HG03060 (cell line): ENCODE measurements around the gene KANTR.
"Not testable (repeated sequence)": the region's sequence is repeated elsewhere in the genome, so short reads cannot be mapped to it uniquely, and the experiment has no call there.

ENCODE experiments used
- ATAC-seq: cut with Tn5 transposase; IDR thresholded peaks from one replicate; pipeline ENCODE4 v1.9.1; 2021; ENCODE audit warnings: low read depth, moderate number of reproducible peaks; ENCODE audit not compliant: unreplicated experiment

Gene KANTR

DNA sequence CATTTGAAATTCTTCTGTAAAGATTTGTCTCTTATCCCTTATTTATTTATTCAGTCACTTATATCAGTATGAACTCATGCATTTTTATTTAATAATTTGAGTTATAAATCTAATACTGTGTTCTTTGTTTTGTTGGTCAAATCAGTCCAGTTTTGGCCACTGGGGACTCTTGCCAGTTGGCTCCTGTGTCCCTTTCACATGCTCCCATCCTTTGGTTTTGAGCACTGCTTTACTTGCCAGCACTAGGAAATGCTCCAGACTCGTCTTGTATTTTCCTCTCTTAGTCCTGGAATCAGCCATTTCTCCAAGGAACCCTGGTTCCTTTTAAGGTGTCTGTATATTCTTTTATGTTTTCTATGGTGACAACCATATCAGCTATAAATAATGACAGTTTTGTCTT lies 28.1 kb downstream of the KANTR start:
- ATAC-seq, result no peak

DNA sequence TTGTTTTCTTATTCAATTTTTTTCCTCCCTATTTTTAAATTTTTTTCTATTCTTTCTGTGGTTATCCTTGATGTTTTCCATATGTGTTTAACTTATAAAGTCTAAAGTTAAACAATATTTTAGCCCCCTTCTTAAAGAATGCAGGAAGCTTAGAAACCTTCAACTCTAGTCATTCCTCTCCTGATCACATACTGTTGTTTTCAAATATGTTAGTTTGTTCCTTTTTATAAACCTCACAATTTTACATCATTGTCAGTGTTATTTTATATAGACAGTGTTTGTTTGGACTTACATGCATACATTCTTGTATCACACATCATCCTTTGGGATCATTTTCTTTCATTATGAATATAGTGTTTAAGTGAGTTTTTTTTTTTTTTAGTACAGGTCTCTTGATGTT lies 31.6 kb downstream of the KANTR start:
- ATAC-seq, result no peak

DNA sequence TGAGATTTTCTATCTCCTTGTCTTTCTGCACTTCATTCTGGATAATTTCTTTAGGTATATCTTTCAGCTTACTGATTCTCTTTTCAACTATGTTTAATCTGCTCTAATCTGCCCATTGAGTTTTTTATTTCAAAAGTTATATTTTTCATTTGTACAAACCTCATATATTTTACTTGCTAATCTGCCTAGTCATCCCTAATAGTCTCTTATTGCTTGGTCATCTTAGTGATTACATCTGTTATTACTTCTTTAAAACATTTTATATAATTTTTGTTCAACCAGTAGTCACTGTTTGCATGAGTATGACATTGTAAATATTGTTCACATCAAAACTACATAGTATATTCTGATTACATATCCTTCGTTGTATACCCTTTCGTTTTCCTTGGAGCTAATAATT lies 32.4 kb downstream of the KANTR start:
- ATAC-seq, result no peak

DNA sequence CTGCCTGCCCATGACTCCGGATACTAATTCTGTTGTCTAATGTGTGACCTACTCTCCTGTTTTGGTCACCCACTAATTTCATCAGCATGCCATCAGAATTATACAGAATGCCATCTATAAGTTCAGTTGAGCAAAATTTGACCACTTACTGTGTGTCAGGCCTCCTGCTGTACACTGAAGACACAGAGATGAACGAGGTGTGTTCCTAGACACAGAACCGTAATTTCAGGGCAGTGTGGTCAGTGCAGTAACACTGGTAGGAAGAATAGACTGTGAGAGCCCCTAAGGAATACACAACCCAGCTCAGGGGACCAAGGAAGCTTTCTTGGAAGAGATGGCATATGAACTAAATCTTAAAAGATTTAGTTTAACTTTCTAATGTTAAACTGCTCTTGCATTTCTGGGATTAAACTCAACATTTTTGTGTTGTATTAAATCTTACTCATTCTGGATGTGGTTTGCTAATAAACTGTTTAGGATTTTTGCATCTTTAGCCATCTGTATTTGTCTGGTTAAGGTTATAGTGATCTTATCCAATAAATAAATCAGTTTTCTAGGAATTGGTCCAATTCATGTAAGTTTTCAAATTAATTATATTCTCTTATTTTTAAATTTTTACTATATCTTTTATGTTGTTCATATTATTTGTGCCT lies 34.3 kb downstream of the KANTR start:
- ATAC-seq, result no peak

DNA sequence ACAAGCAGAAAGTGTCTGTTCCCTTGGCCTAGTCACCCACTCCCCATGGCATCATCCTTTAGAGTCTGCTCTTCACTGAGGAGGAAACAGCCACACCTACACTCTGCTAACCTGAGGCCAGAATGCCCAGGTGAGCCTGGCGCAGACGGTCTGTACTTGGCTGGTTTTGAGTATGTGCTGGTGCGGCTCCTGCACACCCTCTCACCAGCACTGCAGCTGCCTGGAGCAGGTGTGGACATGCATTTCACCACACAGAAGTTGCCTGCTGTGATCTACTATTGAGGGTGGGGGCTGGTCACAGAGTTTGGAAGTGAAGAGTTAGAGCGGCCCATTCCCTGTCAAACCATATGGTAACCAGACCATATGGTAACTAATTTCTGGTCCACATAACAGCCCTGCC lies 39.5 kb downstream of the KANTR start:
- no peak for ATAC-seq

DNA sequence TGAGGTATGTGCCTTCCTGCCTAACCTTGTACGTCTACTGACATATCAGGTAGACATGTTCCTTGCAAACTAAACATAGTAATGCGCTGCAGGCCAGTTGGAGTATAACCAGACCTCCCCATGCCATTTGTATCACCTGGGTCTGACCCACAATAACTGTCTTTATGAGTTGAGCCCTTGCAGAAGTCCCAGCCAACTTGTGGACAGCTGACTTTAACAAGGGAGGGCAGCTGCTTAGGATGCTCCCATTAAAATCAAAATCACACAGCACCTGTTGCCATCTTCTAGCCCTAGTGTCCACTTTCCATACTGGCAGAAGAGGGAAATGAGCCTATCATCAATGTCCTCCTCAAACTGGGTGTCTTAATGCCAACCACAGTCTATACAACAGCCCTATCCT lies 41.6 kb downstream of the KANTR start:
- no peak for ATAC-seq

DNA sequence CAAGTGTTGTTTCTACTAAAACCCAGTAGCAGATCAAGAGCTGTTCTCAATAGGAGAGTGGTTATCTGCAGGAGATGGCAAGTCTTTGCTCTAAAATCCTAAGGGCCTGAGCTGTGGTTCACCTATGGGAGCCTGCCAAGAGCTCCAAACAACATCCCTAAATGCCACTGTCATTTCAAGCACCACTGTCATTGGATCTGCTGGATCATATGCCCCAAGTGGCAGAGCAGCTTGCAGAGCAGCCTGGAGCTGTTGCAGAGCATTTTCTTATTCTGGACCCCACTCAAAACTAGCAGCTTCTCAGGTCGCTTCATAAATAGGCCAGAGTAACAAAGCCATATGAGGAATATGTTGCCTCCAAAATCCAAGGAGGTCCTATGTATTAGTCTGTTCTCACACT lies 59.6 kb downstream of the KANTR start:
- ATAC-seq, result no peak

DNA sequence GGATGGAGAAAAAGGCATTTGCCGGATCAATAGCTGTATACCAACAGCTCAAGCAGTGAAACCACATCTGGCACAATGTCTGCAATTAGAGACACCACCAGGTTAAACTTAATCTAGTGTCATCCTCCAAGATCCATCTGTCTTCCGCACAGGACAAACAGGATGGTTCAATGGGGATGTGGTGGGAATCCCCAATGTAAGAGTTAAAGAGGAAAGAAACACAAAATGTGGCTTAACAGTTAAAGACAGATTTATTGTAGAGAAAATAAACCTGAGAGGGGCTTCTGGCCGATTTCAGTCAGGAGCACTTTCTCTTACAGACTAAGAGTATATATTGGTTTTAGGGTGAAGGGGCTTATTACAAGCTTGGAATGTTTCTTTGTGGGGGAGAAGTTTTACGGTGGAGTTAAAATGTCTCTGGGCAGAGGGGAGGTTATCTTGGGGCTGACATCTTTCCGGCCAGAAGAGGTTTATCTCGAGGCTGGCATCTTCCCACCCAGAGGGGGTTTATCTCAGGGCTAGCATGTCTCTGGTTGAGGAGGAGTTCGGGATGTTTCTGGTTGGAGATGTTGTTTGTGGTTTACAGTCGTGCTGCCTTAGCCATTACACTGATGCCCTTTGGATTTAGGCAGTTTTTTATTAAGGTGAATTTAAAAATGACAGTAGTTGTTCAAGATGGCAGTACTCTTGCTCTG lies 61.7 kb downstream of the KANTR start:
- ATAC-seq, result no peak

DNA sequence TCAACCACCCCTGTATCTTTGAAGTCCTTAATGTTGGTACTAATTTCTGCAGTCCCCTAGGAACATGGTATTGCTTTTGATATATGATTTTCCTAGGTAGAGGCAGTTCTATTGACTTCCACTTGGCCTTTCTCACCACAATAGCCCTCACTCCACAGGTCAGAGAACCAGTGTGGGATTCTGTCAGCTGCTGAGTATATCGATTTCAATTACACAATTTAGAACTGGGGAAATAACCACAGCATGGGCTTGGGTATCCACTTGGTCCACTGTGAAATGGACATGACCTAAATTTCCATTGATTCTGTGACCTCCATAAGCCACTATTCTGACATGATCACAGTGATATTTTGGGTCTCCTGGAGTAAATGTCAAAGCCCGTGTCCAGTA lies 62.3 kb downstream of the KANTR start:
- ATAC-seq, result no peak

DNA sequence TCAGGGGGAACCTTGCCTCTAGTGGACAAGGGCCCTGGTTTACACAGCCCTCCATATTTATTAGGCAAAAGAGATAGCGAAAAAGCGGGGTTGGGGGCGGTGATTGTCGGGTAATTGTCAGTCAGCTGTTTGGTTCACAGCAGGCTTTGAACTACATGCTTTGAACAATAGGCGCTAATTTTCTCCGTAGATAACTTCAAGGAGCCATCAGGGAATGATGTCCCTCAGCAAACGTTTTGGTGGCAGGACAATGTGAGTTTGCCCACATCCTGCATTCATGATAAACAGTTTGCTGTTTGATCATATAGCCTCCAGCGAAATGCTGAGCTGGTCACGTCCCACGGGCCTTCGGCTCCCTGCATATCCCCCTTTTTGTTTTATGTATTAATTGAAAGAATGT lies 65.2 kb downstream of the KANTR start:
- ATAC-seq, result no peak

DNA sequence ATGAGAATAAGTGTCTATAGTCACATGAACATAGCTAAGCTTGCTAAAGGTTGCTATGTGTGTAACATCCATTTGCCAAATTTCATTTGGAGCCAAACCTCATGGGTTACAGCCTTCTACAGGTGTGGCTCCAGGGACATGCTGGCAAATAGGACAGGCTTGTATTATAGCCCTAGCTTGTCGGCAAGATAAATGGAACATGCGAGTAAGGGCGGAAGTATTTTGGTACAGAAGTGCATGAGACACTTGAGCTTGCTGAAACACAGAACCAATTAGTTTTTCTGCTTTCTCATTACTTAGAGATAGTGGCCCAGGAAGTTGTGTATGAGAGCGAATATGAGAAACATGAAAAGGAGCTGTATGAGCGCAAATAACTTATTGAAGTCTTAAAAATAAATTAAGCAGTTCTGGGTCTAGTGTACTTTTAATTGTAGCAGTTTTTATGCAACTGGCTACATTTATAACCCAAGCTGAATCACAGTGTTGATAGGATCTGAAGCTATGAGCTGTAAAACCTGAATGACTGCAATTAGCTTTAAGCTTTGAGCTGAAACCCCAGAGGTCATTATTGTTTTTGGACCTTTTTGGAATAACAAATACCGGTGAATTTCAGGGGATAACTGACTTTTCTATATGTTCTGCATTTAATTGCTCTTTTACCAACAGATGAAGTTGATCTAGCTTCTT lies 66.5 kb downstream of the KANTR start:
- ATAC-seq, result no peak

DNA sequence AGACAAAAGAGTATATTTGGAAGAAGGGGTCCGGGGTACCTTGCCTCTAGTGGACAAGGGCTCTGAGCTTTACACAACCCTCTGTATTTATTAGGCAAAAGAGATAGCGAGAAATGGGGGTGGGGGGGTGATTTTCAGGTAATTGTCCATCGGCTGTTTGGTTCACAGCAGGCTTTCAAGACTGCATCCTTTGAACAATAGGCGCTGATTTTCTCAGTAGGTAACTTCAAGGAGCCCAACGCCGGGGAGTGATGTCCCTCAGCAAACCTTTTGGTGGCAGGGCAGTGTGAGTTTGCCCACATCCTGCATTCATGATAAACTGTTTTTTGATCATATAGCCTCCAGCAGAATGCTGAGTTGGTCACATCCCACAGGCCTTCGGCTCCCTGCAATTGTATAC lies 69.5 kb downstream of the KANTR start:
- no peak for ATAC-seq

DNA sequence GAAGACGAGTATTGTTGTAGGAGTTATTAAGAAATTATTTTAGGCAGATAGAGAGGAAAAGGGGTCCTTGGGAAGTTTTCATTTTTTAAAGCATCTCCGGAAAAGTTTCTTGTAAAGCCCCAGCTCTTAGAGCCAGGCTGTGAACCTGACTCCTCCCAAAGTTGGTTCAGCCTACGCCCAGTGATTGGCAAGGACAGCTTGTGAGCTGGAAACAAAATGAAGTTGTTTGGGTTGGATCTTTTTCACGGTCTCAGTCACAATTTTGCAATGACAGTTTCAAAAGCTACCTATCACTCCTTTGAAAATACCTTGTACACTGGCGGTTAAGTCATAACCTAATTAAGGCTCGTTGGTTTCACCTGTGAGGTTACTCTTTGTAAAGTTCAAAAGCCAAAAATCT lies 70.6 kb downstream of the KANTR start:
- not testable (repeated sequence) for ATAC-seq

DNA sequence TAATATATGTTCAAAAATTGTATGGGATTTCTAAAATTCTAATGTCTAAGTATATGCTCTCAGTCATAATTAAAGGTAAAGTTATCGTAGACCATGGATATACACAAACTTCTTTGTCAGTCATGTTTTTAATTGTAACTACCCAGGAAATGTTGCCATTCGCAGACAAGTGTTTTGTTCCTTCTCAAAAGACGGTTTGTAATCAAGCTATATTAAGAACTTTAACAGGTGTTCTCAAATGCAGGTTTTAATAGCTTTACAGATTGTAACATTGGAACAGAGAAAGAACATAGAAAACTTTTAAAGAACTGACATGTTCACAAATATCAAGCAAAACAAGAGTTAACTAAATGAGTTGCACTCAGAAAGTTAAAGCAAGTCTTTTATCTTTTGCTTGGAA lies 72.2 kb downstream of the KANTR start:
- no peak for ATAC-seq

DNA sequence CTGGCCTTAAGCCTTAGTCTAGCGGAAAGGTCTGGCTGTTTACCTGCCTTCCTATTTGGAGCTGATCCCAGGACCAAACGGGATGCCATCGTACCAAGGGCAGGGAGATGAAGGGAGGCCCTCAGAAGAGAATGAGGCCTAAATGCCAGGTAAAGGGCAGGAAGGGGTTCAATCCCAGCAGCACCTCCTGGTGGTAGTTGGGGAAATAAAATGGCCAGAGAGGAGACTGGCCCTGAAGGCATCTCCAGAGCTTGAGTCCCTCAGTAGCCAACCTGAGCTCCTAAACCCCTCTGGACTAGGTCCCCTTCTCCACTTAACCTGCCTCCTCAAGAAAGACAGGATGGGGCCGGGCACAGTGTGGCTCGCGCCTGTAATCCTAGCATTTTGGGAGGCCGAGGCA lies 77.4 kb downstream of the KANTR start:
- ATAC-seq, result no peak
